ENCODE results near the gene MAFG. TPM values are rescaled to one million over a fixed set of nuclear protein-coding genes. Genes with fewer than 3 reads are reported as not detected.

The MAFG gene
- polyA plus RNA-seq, 3 donors: 10.4 to 12.3 (median 11.9) TPM

DNA sequence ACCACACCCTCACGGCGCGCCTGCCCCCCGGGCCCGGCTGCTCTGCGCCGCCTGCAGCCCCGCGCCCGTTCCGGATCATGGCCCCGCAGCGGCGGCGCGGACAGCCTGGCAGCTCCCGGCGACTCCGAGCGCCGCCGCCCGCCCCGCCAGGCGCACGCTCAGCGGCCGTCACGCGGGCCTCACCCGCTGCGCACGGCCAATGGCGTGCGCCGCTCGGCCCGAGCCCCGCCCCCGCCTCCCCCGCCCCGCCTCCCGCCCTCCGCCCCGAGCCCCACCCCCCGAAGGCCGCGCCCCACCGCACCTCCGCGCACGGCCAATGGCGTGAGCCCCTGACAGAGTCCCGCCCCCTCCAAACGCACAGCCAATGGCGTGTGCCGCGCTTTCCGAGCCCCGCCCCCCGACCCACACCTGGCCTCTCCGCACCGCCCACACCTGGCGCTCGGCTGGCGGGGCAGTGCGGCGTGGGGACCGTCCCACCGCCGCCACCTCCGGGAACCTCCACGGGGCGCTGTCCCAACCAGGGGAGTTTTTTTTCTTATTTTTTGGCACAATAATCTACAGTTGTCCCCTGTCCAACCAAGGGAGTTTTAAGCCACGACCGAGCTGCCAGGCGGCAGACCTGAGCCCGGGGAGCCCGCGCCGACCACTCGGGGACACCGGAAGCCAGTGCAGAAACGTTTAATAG is 16.1 kb downstream of the MAFG start, which contains the start of gene PCYT2:
PCYT2 (minus strand) TSS at position 123 of the 685 bp plus-strand sequence; CDS start at position 79, 44 bp downstream.
- peak in 2 of 3 donors; percentile 59 to 76 for DNase-seq (ENCODE audit: low read depth in 3 of 3, low spot score in 2 of 3)

DNA sequence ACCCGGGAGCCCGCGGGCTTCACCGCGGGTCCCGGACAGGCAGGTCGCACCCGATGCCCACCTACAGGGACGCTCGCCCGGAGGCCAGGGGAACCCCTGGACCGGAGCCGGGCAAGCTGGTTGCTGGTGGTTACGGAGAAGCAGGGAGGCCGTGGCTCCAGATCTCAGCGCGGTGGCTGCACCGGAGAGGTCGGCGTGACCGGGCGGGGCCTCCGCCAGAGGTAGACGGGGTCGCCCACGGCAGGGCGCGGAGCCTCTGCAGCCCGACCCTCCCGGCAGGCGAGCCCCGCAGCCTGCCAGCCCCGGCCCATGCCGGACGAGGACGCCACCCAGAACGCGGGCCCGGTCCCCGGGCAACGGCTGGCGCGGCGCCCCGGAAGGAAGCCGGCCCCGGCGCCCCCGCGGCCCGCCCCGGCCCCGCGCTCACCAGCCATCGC is 16.7 kb downstream of the MAFG start:
- DNase-seq (ENCODE audit: low read depth in 3 of 3, low spot score in 2 of 3): no peak

DNA sequence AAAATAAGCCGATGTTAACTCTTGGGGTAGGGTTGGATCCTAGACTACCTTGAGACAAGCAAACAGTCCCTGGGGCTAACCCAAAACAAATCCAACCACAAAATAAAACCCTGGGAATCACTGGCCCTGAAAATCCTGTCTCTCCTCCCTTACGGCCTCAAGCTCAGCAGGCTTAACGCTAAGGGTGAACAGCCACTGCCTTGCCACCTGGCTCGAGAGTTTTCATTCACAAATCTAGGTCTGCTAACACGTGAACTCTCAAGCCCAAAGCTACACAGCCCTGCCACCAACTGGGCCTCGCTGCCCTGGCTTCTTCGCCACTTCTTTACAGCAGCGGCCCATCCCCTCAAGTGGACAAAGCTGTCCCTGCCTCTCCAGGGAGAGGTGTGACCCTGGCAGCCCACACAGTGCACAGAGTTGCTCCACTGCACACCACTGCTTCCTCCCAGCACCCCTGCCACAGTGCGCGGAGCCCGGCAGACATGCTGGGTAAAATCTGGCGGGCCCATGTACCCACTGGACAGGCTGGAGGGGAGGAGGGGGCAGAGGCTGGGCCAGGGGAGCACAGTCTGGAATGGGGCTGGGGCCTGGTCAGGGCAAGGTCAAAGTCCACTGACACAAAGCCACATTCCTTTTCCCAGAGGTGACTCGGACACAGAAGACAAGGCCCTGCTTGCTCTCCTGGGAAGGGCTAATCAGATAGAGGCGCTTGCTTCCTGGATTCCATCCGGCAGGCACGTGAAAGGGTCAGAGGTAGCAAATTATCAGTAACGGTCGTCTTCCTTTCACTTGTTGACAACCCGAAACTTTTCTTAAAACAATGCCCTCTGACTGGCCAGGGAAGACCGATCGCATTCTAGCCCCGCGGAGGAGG is 17.3 kb downstream of the MAFG start:
- no peak for DNase-seq (ENCODE audit: low read depth in 3 of 3, low spot score in 2 of 3)

DNA sequence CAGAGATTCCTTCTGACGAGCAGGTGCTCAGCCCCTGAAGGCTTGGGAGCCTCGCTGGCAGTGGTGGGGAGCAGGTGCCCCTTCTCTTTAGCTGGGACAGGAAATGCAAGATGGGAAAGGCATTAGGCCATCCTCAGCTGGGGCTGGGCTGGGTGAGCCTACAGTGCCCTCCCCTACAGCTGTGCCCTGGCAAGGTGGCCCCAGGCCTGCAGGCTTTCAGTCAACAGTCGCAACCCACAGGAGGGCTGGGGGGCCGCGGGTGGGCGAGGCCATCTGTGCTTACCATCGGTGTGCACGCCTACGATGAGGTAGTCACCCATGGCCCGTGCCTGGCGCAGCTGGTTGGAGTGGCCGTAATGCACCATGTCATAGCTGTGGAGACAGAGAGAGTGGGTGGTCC is 18.3 kb downstream of the MAFG start:
- no peak for DNase-seq (ENCODE audit: low read depth in 3 of 3, low spot score in 2 of 3)

DNA sequence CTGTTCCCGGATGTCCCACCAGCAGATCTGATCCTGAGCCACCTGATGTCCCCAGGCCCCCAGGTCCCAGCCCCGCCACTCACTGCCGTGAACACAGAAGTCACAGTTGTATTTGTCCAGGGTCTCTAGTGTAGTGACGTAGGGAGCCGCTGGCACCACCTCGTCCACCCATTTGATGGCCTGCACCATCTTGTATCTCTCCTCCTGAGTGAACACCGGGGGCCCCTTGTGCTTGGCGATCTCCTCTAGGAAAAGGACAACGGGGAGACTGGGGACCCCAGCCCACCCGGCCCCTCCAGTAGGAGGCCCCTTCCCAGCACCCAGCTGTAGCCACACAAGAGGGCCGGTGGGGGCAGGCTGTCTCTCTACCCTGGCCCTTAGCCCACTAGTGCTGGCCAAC is 18.7 kb downstream of the MAFG start:
- DNase-seq (ENCODE audit: low read depth in 3 of 3, low spot score in 2 of 3): no peak

DNA sequence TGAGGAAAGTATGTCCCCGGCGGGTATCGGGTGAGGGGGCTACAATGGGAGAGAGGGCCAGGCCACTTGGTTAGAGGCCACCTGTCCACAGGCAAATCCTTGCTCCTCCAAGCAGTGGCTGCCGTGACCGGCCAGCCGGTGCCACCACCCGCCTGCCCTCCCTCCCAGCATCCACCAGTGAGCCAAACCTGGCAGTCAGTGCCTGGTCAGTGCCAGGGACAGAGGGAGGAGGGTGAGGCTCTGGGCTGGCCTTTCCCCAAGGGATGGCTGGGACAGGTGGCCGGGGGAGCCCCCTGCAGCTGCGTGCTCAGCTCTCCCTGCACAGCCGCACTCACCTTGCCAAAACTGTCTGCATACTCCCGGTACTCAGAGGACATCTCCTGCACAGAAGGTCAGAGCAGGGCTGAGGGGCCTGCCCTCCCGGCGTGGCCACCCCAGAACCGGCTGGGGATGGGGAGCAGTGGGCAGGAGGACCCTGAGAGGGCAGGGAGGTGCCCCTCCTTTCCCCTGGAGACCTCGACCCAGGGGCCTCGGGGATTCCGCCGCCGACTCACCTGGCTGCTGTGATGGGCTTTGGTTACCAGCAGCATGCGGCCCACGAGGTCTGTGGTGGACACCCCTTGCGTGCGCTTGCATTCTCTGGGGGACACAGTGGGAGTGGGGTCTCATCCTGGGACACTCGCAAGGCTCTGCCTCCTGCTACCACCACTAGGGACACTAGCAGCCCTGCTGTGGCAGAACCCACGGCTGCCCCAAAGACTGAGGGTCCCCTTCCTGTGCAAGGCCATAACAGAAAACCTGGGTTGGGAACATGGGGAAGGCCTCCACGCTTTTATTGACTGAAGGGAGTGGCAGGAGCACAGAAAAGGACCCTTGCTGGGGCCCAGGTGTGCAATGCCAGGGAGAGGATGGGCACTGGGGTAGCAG is 20.1 kb downstream of the MAFG start:
- DNase-seq (ENCODE audit: low read depth in 3 of 3, low spot score in 2 of 3): no peak

DNA sequence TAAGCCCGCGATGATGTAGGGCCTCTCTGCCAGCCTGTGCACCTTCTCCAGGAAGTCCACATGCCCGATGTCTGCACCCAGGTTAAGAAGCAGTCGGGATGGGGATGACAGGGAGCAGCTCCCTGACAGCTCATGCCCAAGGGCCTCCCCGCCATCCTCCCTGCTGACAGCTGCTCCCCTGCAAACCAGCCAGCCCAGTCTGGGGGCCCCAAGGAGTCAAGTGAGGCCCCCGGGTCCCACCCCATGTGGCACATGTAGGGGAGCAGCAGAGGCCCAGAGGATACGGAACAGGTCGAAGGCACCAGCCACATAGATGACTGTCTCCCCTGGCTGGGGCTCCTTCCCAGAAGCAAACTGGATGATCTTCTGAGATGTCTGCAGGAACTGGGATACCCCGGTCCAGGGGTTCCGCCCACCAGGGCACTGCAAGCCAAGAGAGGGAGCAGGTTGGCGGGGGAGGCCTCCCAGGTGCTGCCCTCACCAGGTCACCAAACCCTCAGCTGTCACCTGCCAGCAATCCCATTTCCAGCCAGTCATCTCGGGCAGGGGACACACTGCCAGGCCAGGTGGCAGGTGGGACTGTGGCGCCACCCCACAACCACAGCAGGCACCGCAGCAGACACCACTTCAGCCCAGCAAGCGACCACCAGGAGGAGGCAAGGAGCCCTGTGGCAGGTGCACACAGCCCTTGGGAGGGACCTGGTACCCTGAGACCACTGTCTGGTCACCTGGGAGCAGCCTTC is 20.9 kb downstream of the MAFG start:
- DNase-seq (ENCODE audit: low read depth in 3 of 3, low spot score in 2 of 3): no peak

DNA sequence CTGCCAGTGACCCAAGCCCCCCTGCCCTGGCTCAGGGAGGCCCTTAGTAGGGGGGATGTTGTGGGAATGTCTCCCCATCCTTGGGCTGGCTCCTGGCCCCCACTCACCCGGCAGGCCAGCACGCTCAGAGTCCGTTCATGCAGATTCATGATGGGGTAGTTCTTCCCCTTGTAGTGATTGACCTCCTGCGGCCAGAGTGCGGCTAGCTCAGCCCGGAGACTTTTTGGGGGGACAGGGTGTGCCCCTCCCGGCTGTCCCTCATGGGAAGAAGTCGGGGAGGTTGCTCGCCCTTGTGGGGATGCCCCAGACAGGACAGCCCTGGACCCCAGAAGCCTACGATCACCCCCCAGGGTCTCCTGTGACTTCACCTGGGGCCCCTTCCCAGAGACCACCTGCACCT is 21.5 kb downstream of the MAFG start:
- DNase-seq (ENCODE audit: low read depth in 3 of 3, low spot score in 2 of 3): no peak

DNA sequence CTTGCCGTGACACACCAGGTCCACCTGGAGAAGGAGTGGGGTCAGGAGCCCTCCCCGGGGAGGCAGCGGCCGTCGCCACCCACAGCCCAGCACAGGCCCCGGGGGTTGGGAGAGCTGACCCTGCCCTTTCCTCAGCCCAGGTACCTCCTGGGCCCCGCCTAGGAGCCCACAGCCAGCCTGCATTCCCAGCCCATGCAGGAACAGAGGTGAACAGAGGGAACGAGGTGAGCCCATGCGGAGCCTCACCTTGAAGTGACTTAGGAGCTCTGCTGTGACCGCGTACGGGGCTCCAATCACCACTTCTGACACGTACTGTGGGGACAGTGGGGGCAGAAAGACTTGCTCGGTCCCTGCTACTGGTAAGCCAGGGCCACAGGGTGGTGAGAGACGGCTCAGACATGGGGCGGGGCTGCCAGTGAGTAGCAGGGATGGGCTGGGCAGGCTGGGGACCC is 22.1 kb downstream of the MAFG start:
- no peak for DNase-seq (ENCODE audit: low read depth in 3 of 3, low spot score in 2 of 3)

DNA sequence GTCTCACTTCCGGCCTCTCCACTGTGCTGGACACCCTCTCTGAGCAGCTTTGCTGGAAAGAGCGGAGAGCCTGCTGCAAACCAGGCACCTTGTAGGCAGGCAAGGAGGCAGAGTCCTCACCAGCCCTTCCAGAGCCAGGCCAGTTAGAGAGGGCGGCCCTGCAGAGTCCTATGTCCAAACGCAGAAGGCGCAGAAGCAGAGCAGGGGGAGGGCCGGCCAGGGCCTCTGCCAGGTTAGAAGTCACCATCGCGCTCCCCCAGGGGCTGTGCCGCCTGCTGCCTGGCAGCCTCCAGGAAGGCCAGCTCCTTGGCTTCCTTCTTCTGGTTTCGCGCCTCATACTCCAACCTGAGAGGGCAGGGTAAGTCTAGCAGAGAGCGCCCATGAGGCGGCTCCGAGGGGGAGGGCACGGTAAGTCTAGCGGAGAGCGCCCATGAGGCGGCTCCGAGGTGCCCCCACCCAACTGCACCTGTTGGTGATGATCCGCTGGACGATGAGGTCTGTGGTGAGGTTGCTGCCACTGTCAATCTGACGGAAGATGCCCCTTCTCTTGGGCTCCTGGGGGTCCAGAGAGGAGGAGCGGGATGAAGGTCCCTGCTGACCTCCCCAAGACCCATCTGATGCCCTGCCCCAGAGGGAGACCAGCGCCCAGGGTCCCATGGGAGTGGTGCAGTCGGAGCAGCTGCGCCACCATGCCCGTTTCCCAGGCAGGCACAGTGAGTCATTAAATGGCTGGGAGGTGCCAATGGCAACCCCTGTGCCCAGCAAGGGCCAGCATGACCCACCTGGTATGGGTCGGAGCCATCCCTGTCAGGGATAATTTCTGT is 22.7 kb downstream of the MAFG start:
- DNase-seq (ENCODE audit: low read depth in 3 of 3, low spot score in 2 of 3): no peak

DNA sequence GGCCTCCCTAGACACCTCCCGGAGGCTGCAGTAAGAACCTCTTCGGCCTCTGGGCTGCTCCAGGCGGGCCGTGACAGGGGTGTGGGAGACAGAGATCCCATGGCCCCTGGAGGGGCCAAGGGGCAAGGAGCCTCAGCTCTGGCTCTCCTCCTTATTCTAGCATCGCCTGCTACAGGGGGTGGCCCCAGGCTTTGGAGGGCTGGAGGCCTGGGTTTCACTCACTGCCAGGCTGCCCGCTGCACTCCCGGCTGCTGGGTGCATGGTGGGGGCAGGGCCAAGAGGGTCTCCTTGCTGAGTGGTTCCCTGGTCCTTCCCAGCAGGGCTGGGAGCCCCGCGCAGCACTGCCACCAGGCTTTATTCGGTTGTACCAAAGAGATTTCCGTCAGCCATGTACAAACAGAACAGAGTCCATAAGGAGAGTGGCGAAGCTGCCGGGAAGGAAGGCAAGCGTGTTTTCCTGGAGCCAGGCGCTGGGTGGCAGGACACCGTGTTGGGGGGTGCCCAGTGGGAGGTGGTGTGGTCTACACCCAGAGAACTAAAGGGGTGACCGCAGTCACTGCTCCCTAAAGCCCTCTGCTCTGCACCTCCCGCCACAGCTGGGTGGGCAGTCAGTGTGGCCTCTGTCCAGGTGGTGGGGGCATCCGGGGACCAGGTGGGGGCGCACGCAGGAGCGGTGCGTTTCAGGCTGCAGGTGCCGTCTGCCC is 23.5 kb downstream of the MAFG start:
- no peak for DNase-seq (ENCODE audit: low read depth in 3 of 3, low spot score in 2 of 3)

DNA sequence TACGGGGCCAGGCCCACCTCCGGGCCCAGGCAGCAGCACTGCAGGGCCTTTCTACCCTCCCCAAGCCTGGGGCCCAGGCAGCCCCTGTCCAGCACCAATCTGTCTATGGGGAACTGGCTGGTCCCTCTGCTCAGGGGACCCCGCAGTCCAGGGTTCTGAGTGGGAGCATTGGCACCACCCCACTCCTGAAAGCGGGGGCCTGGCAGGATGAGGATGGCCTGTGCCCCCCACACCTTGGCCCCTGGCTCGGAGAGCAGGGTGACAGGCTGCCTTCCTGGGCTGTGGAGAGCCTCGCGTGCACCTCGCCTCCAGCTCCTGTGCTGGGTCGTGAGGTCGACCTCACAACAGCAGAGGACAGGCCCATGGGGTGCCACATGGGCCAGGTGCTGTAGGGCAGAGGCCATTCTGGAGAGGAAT is 24.1 kb downstream of the MAFG start:
- DNase-seq (ENCODE audit: low read depth in 3 of 3, low spot score in 2 of 3): no peak

DNA sequence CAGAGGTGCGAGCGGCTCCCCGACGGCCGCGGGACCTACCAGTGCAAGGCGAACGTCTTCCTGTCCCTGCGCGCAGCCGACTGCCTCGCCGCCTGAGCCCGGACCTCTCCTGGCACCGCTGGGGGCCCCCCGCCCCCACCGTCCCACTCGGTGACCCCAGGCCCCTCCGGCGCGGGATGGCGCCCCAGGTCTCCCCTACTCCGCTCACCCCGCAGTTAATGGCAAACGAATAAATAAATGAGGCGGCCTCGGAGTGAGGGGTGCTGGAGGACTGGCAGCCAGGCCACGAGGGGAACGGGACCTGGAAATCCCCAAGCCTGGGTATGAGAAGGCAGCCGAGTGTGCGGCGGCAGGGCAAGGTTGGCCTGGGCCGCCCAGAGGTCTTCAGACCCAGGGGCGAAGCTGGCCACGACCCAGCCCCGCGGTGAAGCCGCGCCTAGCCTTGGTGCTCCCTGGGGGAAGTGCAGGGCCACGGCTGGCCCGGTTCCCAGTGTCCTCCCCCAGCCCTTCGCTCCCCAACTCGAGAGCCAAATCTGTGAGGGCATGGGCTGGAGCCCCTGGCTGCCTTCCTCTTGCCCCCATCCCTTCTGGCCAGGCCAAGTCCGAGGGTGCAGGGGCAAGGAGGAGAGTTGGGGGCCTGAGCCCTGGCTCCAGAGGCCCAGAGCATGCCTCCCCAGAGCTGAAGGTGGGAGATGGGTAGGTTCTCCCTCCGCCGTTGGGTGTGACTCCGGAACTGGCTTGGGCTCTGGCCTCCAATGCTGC is 24.7 kb downstream of the MAFG start:
- DNase-seq (ENCODE audit: low read depth in 3 of 3, low spot score in 2 of 3): no peak

DNA sequence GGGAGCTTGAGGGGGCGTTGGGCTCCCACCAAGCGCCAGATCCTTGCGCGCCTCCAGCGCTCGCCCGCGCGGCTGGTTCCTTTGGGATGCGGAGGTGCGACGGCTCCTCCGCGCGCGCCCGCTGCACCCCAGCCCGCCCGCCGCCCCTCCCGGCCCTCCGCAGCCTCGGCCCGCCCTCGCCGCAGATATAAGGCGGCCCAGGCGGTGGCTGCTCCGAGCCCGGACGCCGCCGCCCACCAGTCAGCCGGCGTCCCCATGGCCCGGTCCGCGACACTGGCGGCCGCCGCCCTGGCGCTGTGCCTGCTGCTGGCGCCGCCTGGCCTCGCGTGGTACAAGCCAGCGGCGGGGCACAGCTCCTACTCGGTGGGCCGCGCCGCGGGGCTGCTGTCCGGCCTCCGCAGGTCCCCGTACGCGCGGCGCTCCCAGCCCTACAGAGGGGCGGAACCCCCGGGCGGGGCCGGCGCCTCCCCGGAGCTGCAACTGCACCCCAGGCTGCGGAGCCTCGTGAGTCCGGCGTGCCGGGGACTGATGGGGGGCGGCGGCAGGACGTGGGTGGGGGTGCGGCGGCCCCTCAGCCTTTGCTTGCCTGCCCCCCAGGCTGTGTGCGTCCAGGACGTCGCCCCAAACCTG is 25.4 kb downstream of the MAFG start, which contains the start of gene NPB:
NPB (plus strand) TSS at position 216 of the 630 bp plus-strand sequence; CDS start at position 256, 40 bp downstream.
- DNase-seq (ENCODE audit: low read depth in 3 of 3, low spot score in 2 of 3): no peak

DNA sequence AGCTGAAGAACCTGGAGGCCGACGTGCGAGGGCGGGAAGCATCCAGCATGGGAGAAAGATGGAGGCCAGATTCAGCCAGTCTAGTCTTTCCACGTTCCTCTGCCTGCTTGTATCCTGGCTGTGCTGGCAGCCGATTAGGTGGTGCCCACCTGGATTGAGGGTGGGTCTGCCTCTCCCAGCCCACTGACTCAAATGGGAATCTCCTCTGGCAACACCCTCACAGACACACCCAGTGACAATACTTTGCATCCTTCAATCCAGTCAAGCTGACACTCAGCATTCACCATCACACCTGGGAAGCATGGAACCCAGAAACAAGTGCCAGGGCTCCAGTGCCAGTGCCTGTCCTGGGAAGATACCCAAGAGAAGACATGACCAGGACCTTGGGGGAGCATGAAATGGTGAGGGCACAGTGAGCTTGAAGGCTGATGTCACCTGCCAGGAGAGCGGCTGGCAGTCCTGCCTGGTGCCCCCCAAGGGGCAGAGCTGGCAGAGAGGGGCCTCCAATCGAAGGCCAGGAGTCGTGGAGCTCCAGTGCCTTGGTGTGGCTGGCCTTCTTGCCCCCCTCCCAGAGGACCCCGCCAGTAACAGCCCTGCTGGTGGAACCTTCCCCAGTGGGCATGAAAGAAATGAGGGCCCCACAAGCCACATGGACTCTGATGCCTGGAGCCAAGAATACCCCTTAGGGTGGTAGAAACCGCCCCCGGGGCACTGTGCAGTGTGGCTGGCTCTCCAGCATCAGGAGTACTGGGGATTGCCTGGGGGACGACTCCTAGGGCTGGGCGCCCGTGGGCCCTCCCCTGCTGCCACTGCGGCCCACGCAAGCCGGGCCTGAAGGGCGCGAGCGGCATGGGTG is 26.1 kb downstream of the MAFG start:
- no peak for DNase-seq (ENCODE audit: low read depth in 3 of 3, low spot score in 2 of 3)

DNA sequence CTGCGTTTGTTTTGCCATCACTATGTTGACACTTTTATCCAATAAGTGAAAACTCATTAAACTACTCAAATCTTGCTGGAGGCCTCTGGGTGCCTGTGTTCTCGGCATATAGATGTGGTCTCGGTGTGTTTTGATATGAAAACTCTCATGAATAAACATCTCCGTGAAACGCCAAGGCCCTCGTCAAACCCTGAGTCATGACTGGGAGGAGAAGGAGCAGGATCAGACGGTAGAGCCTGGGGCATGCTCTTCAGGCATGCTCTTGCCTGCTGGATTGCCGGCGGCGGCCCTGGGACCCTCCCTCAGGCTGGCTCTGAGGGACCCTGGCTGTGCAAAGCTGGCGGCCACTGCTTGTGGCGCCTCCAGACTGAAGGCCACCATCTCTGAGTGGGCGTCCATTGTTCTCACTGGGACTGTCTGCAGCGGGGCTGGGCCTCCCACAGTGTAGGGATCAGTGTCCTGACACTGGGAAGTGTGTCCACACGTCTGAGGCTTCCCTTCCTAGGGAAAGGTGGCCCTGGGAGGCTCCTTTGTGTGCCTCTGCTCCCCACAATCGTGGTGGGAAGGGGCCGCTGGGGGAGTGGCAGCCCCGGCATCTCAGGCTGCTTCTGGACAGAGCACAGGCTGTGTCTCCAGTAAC is 27.2 kb downstream of the MAFG start:
- no peak for DNase-seq (ENCODE audit: low read depth in 3 of 3, low spot score in 2 of 3)

Measured in right renal cortex interstitium (tissue), 3 donors.